ENCODE measurements around the gene TSPAN5.
"Not testable (repeated sequence)": the region's sequence is repeated elsewhere in the genome, so short reads cannot be mapped to it uniquely, and the experiment has no call there.

Gene TSPAN5

GRCh38 chr4:98496152-98496845 is 162.1 kb downstream of the TSPAN5 start:
- DNase-seq (ENCODE audit: low read depth) = no peak

GRCh38 chr4:98493296-98493695 is 165.1 kb downstream of the TSPAN5 start:
- DNase-seq (ENCODE audit: low read depth) = no peak

GRCh38 chr4:98491899-98492559 is 166.4 kb downstream of the TSPAN5 start:
- DNase-seq (ENCODE audit: low read depth) = no peak

- no peak for DNase-seq (ENCODE audit: low read depth)
Observed at GRCh38 chr4:98490251-98490650, 168.2 kb downstream of the TSPAN5 start.

GRCh38 chr4:98485816-98486345 is 172.5 kb downstream of the TSPAN5 start:
- DNase-seq (ENCODE audit: low read depth) = no peak

- DNase-seq (ENCODE audit: low read depth) = no peak
Observed at GRCh38 chr4:98484031-98484430, 174.4 kb downstream of the TSPAN5 start.

- no peak for DNase-seq (ENCODE audit: low read depth)
Observed at GRCh38 chr4:98482847-98483806, 175.3 kb downstream of the TSPAN5 start.

GRCh38 chr4:98482503-98482846 is 175.9 kb downstream of the TSPAN5 start:
- DNase-seq (ENCODE audit: low read depth) = no peak

GRCh38 chr4:98481167-98481566 is 177.2 kb downstream of the TSPAN5 start:
- no peak for DNase-seq (ENCODE audit: low read depth)

- no peak for DNase-seq (ENCODE audit: low read depth)
Observed at GRCh38 chr4:98480535-98480934, 177.9 kb downstream of the TSPAN5 start.

- DNase-seq (ENCODE audit: low read depth) = not testable (repeated sequence)
Observed at GRCh38 chr4:98479590-98479989, 178.8 kb downstream of the TSPAN5 start.

GRCh38 chr4:98476891-98477290 is 181.5 kb downstream of the TSPAN5 start:
- DNase-seq (ENCODE audit: low read depth) = no peak

GRCh38 chr4:98474408-98474844 is 184.0 kb downstream of the TSPAN5 start:
- DNase-seq (ENCODE audit: low read depth) = no peak

- DNase-seq (ENCODE audit: low read depth) = no peak
Observed at GRCh38 chr4:98473046-98473445, 185.4 kb downstream of the TSPAN5 start.

- no peak for DNase-seq (ENCODE audit: low read depth)
Observed at GRCh38 chr4:98470831-98471230, 187.6 kb downstream of the TSPAN5 start.

GRCh38 chr4:98470366-98470765 is 188.0 kb downstream of the TSPAN5 start:
- DNase-seq (ENCODE audit: low read depth) = no peak

- DNase-seq (ENCODE audit: low read depth) = no peak
Observed at GRCh38 chr4:98469771-98470170, 188.6 kb downstream of the TSPAN5 start.

GRCh38 chr4:98468709-98469108 is 189.7 kb downstream of the TSPAN5 start:
- no peak for DNase-seq (ENCODE audit: low read depth)

GRCh38 chr4:98467627-98468072 is 190.8 kb downstream of the TSPAN5 start:
- DNase-seq (ENCODE audit: low read depth) = peak; percentile 26

GRCh38 chr4:98466868-98467599 is 191.4 kb downstream of the TSPAN5 start:
- no peak for DNase-seq (ENCODE audit: low read depth)

GRCh38 chr4:98462487-98462886 is 195.9 kb downstream of the TSPAN5 start:
- no peak for DNase-seq (ENCODE audit: low read depth)

Data from T-helper 22 cell (primary cell).